ENCODE results near the gene MYO16. TPM values are rescaled to one million over a fixed set of nuclear protein-coding genes. Genes with fewer than 3 reads are reported as not detected.

Gene MYO16
- total RNA-seq, 1 experiment from 2014 or later, result 0.49 TPM

GRCh38 chr13:108895220-108895704, 265.9 kb downstream of the MYO16 start:
- BruUV-seq (replicated peaks), result no TSS peak
- Histone ChIP-seq H3K4me1 (ENCODE audit: insufficient read depth, low read length, poor library complexity, severe bottlenecking) (peaks cover 13% of the 10 kb centered on the region), H3K36me3 (ENCODE audit: insufficient read depth, low read length, poor library complexity, severe bottlenecking) (no peaks in the 10 kb centered on the region), H3K27me3 (replicated peaks; ENCODE audit: insufficient read depth, low read depth, low read length, poor library complexity) (no peaks in the 10 kb centered on the region), H3K4me3 (ENCODE audit: low read depth, low read length, poor library complexity, severe bottlenecking) (no peak overlapping the region), H3K9me3 (ENCODE audit: low read depth, low read length, poor library complexity, severe bottlenecking) (no peaks in the 10 kb centered on the region), H3K27ac (ENCODE audit: low read depth, low read length, poor library complexity, severe bottlenecking) (no peak overlapping the region)
- peak; percentile 74 for DNase-seq (ENCODE audit: low spot score)
- ChIA-PET POLR2A (ENCODE audit: low non-redundant PET) (no interaction called here), CTCF (interaction anchor here (0.7 to 1.3 kb wide), 6 partner anchors 39 to 573 kb away, joined by 3 to 11 read pairs (median 3); no protein-coding TSS in a partner anchor)
- intact Hi-C loops (cut with micrococcal nuclease; ENCODE audit: unreplicated experiment), result loop anchor here (1.0 to 5.0 kb wide), 2 partner anchors 553 to 718 kb away; no protein-coding TSS in a partner anchor
- TF ChIP-seq CTCF (conservative IDR thresholded peaks at IDR 0.05; ENCODE audit: low read depth, low read length) (peak; percentile 64), EZH2 (IDR thresholded peaks at IDR 0.05; ENCODE audit: borderline replicate concordance, low read depth, low read length, poor library complexity, severe bottlenecking) (no peak)

GRCh38 chr13:108897955-108898354, 268.5 kb downstream of the MYO16 start:
- intact Hi-C loops (cut with micrococcal nuclease; ENCODE audit: unreplicated experiment), result loop anchor here (2.0 to 5.0 kb wide), 4 partner anchors 289 to 721 kb away; no protein-coding TSS in a partner anchor
- TF ChIP-seq CTCF (conservative IDR thresholded peaks at IDR 0.05; ENCODE audit: low read depth, low read length) (no peak), EZH2 (IDR thresholded peaks at IDR 0.05; ENCODE audit: borderline replicate concordance, low read depth, low read length, poor library complexity, severe bottlenecking) (no peak)
- POLR2A ChIA-PET (ENCODE audit: low non-redundant PET), result no interaction called here
- Histone ChIP-seq H3K27ac (ENCODE audit: low read depth, low read length, poor library complexity, severe bottlenecking) (no peak overlapping the region), H3K27me3 (replicated peaks; ENCODE audit: insufficient read depth, low read depth, low read length, poor library complexity) (no peaks in the 10 kb centered on the region), H3K9me3 (ENCODE audit: low read depth, low read length, poor library complexity, severe bottlenecking) (no peaks in the 10 kb centered on the region), H3K4me3 (ENCODE audit: low read depth, low read length, poor library complexity, severe bottlenecking) (no peak overlapping the region), H3K4me1 (ENCODE audit: insufficient read depth, low read length, poor library complexity, severe bottlenecking) (peaks cover 8% of the 10 kb centered on the region), H3K36me3 (ENCODE audit: insufficient read depth, low read length, poor library complexity, severe bottlenecking) (no peaks in the 10 kb centered on the region)
- no TSS peak for BruUV-seq (replicated peaks)
- CTCF ChIA-PET, result no interaction called here
- no peak for DNase-seq (ENCODE audit: low spot score)

GRCh38 chr13:108902405-108903155, 273.2 kb downstream of the MYO16 start:
- ChIA-PET POLR2A (ENCODE audit: low non-redundant PET) (no interaction called here), CTCF (no interaction called here)
- no peaks in the 10 kb centered on the region for H3K4me1 ChIP-seq (ENCODE audit: insufficient read depth, low read length, poor library complexity, severe bottlenecking)
- no peaks in the 10 kb centered on the region for H3K27me3 ChIP-seq (replicated peaks; ENCODE audit: insufficient read depth, low read depth, low read length, poor library complexity)
- no TSS peak for BruUV-seq (replicated peaks)
- H3K4me3 ChIP-seq (ENCODE audit: low read depth, low read length, poor library complexity, severe bottlenecking), result no peak overlapping the region
- DNase-seq (ENCODE audit: low spot score), result no peak
- TF ChIP-seq CTCF (conservative IDR thresholded peaks at IDR 0.05; ENCODE audit: low read depth, low read length) (no peak), EZH2 (IDR thresholded peaks at IDR 0.05; ENCODE audit: borderline replicate concordance, low read depth, low read length, poor library complexity, severe bottlenecking) (no peak)
- H3K9me3 ChIP-seq (ENCODE audit: low read depth, low read length, poor library complexity, severe bottlenecking), result no peaks in the 10 kb centered on the region
- H3K27ac ChIP-seq (ENCODE audit: low read depth, low read length, poor library complexity, severe bottlenecking), result no peak overlapping the region
- intact Hi-C loops (cut with micrococcal nuclease; ENCODE audit: unreplicated experiment), result no loop called here
- no peaks in the 10 kb centered on the region for H3K36me3 ChIP-seq (ENCODE audit: insufficient read depth, low read length, poor library complexity, severe bottlenecking)
